ENCODE measurements around the gene AVPR1A.
A peak's percentile ranks its signal among the peaks of the same experiment; 100 is the strongest.
"Not testable (repeated sequence)": the region's sequence is repeated elsewhere in the genome, so short reads cannot be mapped to it uniquely, and the experiment has no call there.

The AVPR1A gene

DNA sequence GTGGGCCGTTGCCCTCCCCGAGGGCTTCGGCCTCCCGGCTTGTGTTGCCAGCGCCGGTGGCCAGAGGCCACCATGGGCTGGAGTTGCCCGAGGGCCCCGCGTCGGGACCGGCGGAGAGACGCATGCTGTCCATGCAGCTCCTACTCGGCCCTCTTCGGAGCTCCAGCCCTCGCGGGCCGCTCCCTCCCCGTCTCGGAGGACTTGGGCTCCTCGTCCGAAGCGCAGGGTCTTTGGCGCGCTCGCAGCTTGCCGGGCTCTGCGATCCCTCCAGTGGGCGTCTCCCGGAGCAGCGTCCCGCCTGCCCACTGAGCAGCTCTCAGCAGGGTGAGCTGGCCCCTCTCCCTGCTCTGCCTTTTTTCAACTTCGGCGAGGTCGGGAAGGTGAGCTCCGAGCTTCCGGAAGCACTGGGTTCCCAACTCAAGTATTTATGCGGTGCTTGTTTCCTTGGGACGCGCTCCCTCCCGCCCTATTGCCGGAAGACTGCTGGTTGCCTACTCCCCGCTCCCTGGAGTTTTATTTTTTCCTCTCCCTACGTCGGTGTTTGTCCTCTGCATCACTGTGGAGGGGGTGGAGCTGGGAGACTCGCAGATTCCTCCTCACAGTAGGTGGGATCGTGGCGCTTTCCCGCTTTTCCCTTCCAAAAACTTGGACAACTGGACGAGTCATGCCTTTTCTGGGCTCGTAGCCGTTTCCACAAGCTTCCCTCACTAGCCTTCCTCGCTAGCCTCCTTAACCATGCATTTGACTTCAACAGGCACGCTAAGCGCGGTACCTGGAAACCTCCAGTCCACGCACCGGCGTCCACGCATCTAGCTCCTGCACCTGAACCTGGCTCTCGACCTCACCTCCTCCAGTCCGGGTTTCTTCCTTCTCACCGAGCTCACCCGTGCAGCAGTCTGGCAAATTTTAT, at the start of gene AVPR1A:
Gene AVPR1A, minus strand, starts transcription at position 489 of the 910 bp plus-strand sequence. Its CDS starts 365 bp downstream, at position 124.
- Histone ChIP-seq H3K9ac (ENCODE audit: low read length) (peak within 1 kb of the TSS; percentile 6), H3K9me3 (ENCODE audit: control insufficient read depth, low read length) (no peaks in the 10 kb centered on the region), H3K4me1 (ENCODE audit: control insufficient read depth, insufficient read depth, low read length) (peaks cover 22% of the 10 kb centered on the region), H3K4me3 (ENCODE audit: low read length) (peak within 1 kb of the TSS; percentile 34), H3K36me3 (ENCODE audit: control insufficient read depth, insufficient read depth, low read length) (no peaks in the 10 kb centered on the region), H3K27me3 (ENCODE audit: control insufficient read depth, insufficient read depth, low read length) (peaks cover 60% of the 10 kb centered on the region)

DNA sequence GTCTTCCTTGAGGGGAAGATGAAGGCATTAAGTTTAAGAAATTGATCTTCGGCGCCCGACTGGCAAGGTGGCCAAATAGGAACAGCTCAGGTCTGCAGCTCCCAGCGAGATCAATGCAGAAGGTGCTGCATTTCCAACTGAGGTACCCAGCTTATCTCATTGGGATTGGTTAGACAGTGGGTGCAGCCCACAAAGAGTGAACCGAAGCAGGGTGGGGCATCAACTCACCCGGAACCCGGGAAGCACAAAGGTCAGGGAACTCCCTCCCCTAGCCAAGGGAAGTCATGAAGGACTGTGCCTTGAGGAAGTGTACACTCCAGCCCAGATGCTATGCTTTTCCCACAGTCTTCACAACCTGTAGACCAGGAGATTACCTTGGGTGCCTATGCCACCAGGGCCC, 45.2 kb upstream of the AVPR1A start:
- Histone ChIP-seq H3K4me1 (ENCODE audit: control insufficient read depth, insufficient read depth, low read length) (peaks cover 22% of the 10 kb centered on the region), H3K27me3 (ENCODE audit: control insufficient read depth, insufficient read depth, low read length) (no peaks in the 10 kb centered on the region), H3K4me3 (ENCODE audit: low read length) (no peak overlapping the region), H3K9ac (ENCODE audit: low read length) (no peak overlapping the region), H3K36me3 (ENCODE audit: control insufficient read depth, insufficient read depth, low read length) (no peaks in the 10 kb centered on the region), H3K9me3 (ENCODE audit: control insufficient read depth, low read length) (no peaks in the 10 kb centered on the region)

GRCh38 chr12:63179224-63179623, 28.2 kb upstream of the AVPR1A start:
- H3K9me3 ChIP-seq (ENCODE audit: control insufficient read depth, low read length): no peaks in the 10 kb centered on the region
- no peaks in the 10 kb centered on the region for H3K36me3 ChIP-seq (ENCODE audit: control insufficient read depth, insufficient read depth, low read length)
- H3K9ac ChIP-seq (ENCODE audit: low read length): no peak overlapping the region
- no peaks in the 10 kb centered on the region for H3K27me3 ChIP-seq (ENCODE audit: control insufficient read depth, insufficient read depth, low read length)
- no peak overlapping the region for H3K4me3 ChIP-seq (ENCODE audit: low read length)
- no peaks in the 10 kb centered on the region for H3K4me1 ChIP-seq (ENCODE audit: control insufficient read depth, insufficient read depth, low read length)

GRCh38 chr12:63170321-63170720, 19.3 kb upstream of the AVPR1A start:
- H3K27me3 ChIP-seq (ENCODE audit: control insufficient read depth, insufficient read depth, low read length): no peaks in the 10 kb centered on the region
- no peaks in the 10 kb centered on the region for H3K4me1 ChIP-seq (ENCODE audit: control insufficient read depth, insufficient read depth, low read length)
- no peak overlapping the region for H3K9ac ChIP-seq (ENCODE audit: low read length)
- H3K9me3 ChIP-seq (ENCODE audit: control insufficient read depth, low read length): no peaks in the 10 kb centered on the region
- no peak overlapping the region for H3K4me3 ChIP-seq (ENCODE audit: low read length)
- H3K36me3 ChIP-seq (ENCODE audit: control insufficient read depth, insufficient read depth, low read length): no peaks in the 10 kb centered on the region

DNA sequence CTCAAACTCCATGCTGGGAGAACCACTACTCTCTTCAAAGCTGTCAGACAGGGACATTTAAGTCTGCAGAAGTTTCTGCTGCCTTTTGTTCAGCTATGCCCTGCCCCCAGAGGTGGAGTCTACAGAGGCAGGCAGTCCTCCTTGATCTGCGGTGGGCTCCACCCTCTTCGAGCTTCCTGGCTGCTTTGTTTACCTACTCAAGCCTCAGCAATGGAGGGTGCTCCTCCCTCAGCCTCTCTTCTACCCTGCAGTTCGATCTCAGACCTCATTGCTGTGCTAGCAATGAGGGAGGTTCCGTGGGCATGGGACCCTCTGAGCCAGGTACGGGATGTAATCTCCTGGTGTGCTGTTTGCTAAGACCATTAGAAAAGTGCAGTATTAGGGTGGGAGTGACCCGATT, 16.7 kb upstream of the AVPR1A start:
- not testable (repeated sequence) for H3K9me3 ChIP-seq (ENCODE audit: control insufficient read depth, low read length); H3K9ac ChIP-seq (ENCODE audit: low read length); H3K4me3 ChIP-seq (ENCODE audit: low read length); H3K4me1 ChIP-seq (ENCODE audit: control insufficient read depth, insufficient read depth, low read length); H3K27me3 ChIP-seq (ENCODE audit: control insufficient read depth, insufficient read depth, low read length); H3K36me3 ChIP-seq (ENCODE audit: control insufficient read depth, insufficient read depth, low read length)

- Histone ChIP-seq H3K4me3 (ENCODE audit: low read length) (no peak overlapping the region), H3K9me3 (ENCODE audit: control insufficient read depth, low read length) (no peaks in the 10 kb centered on the region), H3K36me3 (ENCODE audit: control insufficient read depth, insufficient read depth, low read length) (no peaks in the 10 kb centered on the region), H3K4me1 (ENCODE audit: control insufficient read depth, insufficient read depth, low read length) (no peaks in the 10 kb centered on the region), H3K27me3 (ENCODE audit: control insufficient read depth, insufficient read depth, low read length) (no peaks in the 10 kb centered on the region), H3K9ac (ENCODE audit: low read length) (no peak overlapping the region)
Measured at GRCh38 chr12:63164911-63165310, 13.9 kb upstream of the AVPR1A start.

- no peaks in the 10 kb centered on the region for H3K9me3 ChIP-seq (ENCODE audit: control insufficient read depth, low read length)
- no peaks in the 10 kb centered on the region for H3K36me3 ChIP-seq (ENCODE audit: control insufficient read depth, insufficient read depth, low read length)
- no peaks in the 10 kb centered on the region for H3K4me1 ChIP-seq (ENCODE audit: control insufficient read depth, insufficient read depth, low read length)
- no peaks in the 10 kb centered on the region for H3K27me3 ChIP-seq (ENCODE audit: control insufficient read depth, insufficient read depth, low read length)
- no peak overlapping the region for H3K9ac ChIP-seq (ENCODE audit: low read length)
- H3K4me3 ChIP-seq (ENCODE audit: low read length): no peak overlapping the region
Measured at GRCh38 chr12:63163541-63163940, 12.5 kb upstream of the AVPR1A start.

- Histone ChIP-seq H3K36me3 (ENCODE audit: control insufficient read depth, insufficient read depth, low read length) (no peaks in the 10 kb centered on the region), H3K27me3 (ENCODE audit: control insufficient read depth, insufficient read depth, low read length) (peaks cover 28% of the 10 kb centered on the region), H3K4me1 (ENCODE audit: control insufficient read depth, insufficient read depth, low read length) (peaks cover 15% of the 10 kb centered on the region), H3K9ac (ENCODE audit: low read length) (no peak overlapping the region), H3K9me3 (ENCODE audit: control insufficient read depth, low read length) (no peaks in the 10 kb centered on the region), H3K4me3 (ENCODE audit: low read length) (no peak overlapping the region)
Measured at GRCh38 chr12:63155375-63155774, 4.4 kb upstream of the AVPR1A start.

DNA sequence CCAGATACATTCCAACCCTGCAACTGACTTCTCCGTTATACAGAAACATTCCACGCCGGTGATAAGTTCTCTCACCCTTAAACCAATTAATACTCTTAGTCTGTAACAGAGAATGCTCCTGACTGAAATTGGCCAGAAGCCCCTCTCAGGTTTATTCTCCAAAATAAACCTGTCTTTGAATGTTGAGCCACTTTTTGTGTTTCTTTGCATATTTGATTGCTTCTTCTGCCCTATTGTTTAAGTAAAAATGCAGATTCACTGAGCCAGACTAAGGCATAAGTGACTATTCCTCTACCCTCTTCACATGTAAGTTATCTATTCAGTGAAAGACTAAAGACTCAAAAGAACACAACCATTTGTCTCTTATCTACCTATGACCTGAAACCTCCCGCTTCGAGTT, 3.6 kb upstream of the AVPR1A start:
- Histone ChIP-seq H3K27me3 (ENCODE audit: control insufficient read depth, insufficient read depth, low read length) (peaks cover 37% of the 10 kb centered on the region), H3K4me3 (ENCODE audit: low read length) (no peak overlapping the region)

DNA sequence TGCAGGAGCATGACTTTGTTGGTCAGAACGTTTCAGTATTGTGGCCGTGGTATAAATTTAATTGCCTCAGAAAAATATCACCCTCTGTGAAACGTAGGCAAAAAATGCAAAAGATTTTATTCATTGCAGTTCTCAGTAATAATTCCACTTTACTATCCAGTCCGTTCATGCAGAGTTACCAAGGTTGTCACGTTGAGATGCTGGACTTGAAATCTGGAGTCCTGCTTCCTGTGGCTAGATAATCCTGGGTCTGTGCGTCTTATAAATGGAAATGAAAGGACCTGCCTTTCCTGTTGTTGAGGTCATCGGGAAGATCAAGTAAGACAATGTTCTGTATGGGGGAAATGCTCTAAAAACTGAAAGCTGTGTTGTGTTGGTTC, 1.3 kb upstream of the AVPR1A start:
- Histone ChIP-seq H3K27me3 (ENCODE audit: control insufficient read depth, insufficient read depth, low read length) (peaks cover 47% of the 10 kb centered on the region), H3K4me1 (ENCODE audit: control insufficient read depth, insufficient read depth, low read length) (peaks cover 22% of the 10 kb centered on the region)

More for the DNA sequence above, 3.6 kb upstream of the AVPR1A start:
- no peaks in the 10 kb centered on the region for H3K9me3 ChIP-seq (ENCODE audit: control insufficient read depth, low read length)
- peaks cover 22% of the 10 kb centered on the region for H3K4me1 ChIP-seq (ENCODE audit: control insufficient read depth, insufficient read depth, low read length)
- no peaks in the 10 kb centered on the region for H3K36me3 ChIP-seq (ENCODE audit: control insufficient read depth, insufficient read depth, low read length)
- H3K9ac ChIP-seq (ENCODE audit: low read length): no peak overlapping the region

GRCh38 chr12:63151623-63152320, 771 bp upstream of the AVPR1A start:
- Histone ChIP-seq H3K27me3 (ENCODE audit: control insufficient read depth, insufficient read depth, low read length) (peaks cover 52% of the 10 kb centered on the region), H3K9ac (ENCODE audit: low read length) (no peak overlapping the region)

More for the DNA sequence above, 1.3 kb upstream of the AVPR1A start:
- Histone ChIP-seq H3K9me3 (ENCODE audit: control insufficient read depth, low read length) (no peaks in the 10 kb centered on the region), H3K9ac (ENCODE audit: low read length) (no peak overlapping the region), H3K4me3 (ENCODE audit: low read length) (no peak overlapping the region), H3K36me3 (ENCODE audit: control insufficient read depth, insufficient read depth, low read length) (no peaks in the 10 kb centered on the region)

More at GRCh38 chr12:63151623-63152320, 771 bp upstream of the AVPR1A start:
- no peaks in the 10 kb centered on the region for H3K9me3 ChIP-seq (ENCODE audit: control insufficient read depth, low read length)
- H3K4me1 ChIP-seq (ENCODE audit: control insufficient read depth, insufficient read depth, low read length): peaks cover 22% of the 10 kb centered on the region
- H3K36me3 ChIP-seq (ENCODE audit: control insufficient read depth, insufficient read depth, low read length): no peaks in the 10 kb centered on the region
- H3K4me3 ChIP-seq (ENCODE audit: low read length): peak overlapping the region; percentile 34

Data from mucosa of stomach (tissue), 1 donor.